Fibroblast of gingiva (primary cell): Measurements from ENCODE around the gene POLR1E.
"Not testable (repeated sequence)": the region's sequence is repeated elsewhere in the genome, so short reads cannot be mapped to it uniquely, and the experiment has no call there.

Source experiments
- DNase-seq: peaks from one replicate; pipeline ENCODE4 v3.0.0-alpha.2; 2011; ENCODE audit warnings: low read depth

Gene POLR1E

DNA sequence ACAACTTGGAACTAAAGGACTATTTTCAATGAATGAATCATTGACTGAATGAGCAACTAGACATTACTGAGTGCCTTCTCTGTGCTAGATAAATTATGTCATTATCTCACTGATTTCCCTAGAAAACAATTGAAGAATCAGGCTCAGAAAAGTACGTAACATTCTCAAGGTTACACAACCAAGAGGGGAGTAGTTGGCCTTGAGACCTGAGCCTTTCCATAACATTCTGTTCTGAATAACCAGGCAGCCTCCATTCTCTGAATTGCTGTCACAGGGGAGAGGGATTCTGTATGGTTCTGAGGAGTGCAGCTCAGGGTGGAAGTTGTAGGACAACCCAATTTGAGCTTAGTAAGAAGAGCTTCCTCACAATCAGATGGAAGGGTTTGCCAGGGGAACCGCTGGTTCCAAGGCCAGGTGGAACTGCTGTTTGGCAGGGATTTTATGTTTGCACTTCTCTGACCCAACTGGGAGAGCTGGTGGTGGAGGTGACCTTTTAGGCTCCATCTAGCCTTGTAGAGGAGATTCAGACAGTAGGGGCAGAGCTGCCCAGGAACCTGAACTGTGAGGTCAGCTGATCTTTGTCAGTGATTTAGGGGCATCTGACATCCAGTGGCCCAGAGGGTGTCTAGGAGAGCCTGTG, 16.3 kb downstream of the POLR1E start:
- DNase-seq = no peak

DNA sequence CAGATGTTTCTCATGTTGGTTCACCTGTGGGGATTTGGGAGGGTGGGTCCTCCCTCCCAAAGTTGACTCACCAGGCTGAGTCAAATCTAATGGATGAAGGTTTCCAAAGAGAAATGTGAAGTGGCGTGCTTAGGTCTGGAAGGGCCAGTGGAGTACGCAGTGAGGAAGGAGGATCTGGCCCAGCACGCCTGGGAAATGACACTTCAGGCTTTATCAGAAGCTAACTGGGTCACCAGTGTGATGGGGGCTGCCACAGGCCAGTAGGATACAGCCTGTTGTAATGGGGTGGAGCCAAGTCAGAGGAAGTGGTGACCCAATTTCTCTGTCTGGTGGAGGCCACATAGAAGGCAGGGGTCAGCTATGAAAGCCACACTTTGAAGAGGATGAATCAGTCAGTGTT, 18.0 kb downstream of the POLR1E start:
- no peak for DNase-seq

DNA sequence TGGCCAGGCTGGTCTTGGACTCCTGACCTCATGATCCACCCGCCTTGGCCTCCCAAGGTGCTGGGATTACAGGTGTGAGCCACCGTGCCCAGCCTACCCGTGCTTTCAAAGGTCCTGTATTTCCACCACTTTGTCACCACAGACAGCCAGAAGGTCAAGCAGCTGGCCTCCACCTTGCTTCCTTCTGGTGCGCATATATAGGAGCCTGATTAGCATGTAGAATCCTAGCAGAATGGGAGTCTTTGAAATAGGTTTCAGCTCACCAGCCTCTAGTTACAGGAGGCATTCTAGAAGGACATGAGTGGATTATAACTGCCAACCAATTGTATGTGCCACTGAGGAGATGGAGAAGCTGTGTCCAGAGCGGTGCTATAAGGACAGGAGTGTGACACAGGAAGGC, 18.9 kb downstream of the POLR1E start:
- DNase-seq = no peak

DNA sequence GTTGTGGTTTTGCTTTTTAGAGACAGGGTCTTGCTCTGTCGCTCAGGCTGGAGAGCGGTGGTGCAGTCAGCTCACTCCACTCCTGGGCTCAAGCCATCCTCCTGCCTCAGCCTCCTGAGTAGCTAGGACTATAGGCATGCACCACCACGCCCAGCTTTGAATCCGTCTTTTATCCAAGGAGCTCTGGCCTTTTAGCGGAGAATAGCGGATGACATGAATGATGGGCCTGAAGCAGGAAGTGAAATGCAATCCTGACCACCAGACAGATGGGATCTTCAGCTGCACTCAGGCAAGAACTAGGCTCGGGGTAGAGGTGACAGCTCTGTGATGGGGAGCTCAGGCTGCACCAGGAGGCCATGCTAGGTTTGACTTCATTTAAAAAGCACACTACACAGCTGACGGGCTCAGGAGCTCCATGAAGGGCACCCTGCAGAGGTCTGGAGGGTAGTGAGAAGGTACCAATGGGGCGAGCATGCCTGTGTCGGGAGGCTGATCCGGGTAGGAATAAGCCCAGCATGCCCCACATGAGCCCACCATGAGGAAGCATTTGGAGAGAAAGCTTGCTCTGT, 21.9 kb downstream of the POLR1E start:
- DNase-seq = no peak

DNA sequence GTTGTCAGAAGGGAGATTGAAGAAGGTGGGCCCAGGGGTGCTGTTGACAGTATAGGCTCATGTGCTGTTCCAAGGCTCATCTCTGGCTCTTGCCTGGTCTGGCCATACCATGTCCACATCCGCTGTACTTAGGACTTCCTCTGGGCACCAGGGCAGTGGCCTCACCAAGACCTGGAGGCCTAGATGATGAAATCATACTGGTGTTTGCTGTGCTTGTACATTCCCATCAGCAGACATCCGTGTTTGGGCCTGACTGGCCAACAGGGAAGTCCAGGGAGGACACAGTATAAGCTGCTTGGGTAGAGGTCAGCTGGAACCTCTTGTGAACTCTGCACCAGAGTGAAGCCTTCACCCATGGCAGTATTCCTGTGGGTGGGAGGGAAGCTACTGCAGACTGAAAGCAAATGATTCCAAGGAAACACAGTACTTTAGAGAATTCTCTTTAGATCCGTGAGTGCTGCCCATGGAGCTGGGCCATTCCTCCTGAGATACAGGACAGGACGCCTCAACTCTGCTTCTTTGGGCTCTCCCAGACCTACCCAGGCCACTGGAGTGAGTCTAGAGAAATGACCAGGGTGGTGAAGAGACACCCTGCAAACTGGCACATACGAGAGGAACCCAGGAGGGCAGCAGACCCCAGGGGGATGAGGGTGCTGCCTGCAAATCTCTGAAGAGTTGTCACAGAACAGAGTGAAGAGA, 22.5 kb downstream of the POLR1E start:
- DNase-seq = no peak

DNA sequence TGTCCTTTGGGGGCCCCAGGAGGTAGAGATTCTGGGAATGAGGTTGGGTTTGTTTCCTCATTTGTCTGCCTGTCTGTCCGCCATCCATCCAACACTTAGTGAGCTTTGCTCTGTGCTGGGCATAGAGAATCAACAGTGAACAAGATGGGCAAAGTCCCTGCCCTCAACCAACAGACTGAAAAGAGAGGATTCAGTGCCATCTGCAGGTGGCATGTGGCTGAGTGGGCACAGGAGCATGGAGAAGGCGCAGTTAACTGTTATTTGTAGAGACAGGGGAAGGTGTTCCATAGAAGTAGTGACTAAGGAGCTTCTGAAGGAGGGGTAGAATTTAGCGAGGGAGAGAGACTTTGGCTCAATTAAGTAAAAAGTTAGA, 23.1 kb downstream of the POLR1E start:
- no peak for DNase-seq

DNA sequence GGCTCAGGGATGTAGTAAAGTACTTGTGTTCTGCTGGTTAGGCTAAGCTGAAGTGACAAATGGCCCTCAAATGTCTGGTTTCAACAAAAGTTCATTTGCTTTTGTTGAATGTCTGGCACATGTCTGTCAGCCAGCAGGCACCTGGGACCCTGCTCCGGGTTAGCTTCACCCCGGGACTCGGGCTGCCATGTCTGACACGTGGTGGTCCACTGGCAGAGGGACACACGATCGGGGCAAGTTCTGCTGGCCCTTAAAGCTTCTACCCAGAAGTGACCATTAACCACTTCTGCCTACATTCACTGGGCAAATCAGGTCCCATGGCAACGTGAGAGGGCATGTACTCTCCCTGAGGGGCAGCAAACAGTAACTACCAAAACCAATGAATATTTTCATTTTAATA, 23.8 kb downstream of the POLR1E start:
- DNase-seq = no peak

DNA sequence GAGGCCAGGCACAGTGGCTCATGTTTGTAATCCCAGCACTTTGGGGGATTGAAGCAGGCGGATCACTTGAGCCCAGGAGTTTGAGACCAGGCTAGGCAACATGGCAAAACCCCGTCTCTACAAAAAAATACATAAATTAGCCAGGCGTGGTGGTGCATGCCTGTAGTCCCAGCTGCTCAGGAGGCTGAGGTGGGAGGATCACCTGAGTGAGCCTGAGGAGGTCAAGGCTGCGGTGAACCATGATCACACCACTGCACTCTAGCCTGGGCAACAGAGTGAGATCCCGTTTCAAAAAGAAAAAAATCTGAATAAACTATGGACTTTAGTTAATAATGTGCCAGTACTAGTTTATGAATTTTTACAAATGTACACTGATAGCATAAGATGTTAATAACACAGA, 24.3 kb downstream of the POLR1E start:
- DNase-seq = not testable (repeated sequence)

DNA sequence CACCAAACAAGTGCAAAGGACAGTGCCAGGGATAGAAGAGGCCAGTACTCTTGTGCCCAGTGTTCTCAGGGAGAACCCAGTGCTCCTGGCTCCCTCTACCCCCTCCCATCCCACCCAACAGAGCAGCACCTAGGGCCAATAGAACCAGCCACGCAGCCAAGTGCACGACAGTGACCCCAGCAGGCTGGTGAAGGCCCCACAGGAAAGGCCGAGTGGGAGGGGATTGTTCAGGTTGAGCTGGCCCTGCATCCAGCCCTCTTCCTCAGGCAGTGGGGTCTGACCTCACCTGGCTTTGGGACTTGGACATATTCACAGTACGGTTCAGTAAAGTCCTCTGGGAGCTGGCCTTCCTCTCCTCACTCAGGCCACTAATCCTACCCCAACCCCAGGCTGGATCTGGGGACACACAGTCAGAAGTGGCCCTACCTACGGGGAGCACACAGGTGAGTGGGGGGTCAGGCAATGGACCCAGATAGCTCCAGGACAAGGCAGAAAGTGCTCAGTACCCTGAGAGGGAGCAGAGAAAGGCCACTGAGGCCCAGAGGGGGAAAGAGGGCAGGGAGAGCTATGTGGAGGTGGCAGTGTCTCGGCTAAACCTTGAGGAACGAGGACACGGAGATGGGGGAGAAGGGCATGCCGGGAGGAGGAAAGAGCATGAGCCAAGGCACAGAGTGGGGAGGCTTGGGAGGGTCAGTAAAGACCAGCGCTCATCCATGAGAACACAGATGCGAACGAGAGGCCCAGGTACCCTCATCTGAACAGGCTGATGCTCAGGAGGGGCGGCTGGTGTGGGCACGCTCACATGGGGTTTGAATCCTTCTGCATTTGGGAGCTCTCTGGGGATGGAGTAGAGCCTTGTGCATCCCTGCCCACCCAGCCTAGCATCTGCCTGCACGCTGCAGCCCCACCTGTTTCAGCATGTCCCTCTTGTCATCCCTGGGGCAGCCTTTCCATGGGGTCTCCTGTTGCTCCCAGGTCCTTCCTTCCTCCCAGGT, 25.6 kb downstream of the POLR1E start:
- DNase-seq = no peak

DNA sequence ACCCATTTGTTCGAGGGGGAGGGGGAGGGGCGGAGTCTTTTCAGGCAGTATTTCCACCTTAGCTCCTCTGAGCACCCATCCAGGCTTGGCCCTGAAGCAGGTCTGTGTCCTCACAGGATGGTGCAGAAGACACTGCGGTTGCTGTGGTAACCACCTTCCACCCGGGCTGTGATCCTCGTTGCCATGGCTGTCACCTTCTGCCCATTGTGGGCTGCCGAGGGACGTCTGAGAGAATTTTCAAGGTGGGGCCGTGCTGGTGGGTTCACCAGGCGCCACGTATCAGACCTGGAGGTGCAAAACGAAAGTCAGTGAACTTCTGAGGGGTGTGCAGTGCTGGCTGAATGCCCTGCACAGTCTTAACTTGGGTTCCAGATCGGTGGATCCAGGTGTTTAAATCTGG, 26.7 kb downstream of the POLR1E start:
- DNase-seq = no peak

DNA sequence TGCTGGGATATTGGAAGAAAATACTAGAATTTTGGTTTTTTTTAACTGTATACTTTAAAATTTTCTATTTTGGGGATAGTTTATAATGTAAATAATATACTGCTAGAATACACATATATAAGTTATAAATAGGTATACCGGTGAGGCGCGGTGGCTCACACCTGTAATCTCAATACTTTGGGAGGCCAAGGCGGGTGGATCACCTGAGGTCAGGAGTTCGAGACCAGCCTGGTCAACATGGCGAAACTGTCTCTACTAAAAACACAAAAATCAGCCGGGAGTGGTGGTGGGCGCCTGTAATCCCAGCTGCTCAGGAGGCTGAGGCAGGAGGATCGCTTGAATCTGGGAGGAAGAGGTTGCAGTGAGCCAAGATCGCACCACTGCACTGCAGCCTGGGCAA, 28.7 kb downstream of the POLR1E start:
- DNase-seq = not testable (repeated sequence)

DNA sequence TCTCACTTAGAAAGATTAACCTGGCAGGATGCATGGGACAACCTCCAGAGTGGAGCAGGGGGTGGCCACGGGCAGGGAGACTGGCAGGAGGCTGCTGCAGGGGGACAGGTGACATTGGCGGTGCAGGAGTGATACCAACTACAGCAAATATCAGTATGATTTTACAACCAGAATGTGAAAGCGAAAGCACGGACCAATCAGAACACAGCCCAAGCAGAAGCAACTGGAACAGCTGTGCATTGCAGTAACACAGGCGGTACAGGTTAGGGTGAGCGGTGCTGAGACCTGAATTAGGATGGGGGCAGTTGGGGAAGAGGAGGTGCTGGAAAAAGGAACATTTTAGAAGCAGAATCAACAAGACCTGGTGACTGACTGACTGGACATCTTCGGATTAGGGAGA, 29.3 kb downstream of the POLR1E start:
- no peak for DNase-seq

DNA sequence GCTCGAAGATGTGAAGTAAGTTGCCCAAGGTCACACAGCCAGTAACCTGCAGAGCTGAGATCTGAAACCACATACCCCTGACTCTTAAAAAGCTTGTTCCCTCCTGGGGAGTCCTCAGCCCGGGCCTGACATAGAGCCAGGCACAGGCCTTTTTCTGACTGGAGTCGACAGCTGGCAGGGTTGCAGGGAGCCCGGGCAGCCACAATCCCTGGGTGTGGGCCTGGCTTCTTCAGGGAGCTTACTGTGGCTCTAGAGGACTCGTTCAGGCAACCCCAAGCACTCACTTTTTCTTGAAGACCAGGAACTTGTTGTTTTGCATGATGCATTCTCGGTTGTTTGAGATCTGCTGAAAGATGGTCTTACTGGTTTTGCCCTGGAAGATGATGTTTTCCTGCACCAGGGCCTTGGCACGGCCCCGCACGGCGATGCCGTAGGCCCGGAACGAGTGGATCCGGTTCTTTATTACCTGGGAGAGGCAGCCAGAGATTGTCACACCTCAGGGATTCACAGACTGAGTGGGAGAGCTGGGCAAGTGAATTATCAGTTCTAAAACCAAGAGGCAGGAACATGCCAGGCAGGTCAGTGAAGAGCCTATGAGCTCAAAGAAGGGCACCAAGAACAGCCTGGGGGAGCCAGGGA, 30.0 kb downstream of the POLR1E start:
- no peak for DNase-seq

DNA sequence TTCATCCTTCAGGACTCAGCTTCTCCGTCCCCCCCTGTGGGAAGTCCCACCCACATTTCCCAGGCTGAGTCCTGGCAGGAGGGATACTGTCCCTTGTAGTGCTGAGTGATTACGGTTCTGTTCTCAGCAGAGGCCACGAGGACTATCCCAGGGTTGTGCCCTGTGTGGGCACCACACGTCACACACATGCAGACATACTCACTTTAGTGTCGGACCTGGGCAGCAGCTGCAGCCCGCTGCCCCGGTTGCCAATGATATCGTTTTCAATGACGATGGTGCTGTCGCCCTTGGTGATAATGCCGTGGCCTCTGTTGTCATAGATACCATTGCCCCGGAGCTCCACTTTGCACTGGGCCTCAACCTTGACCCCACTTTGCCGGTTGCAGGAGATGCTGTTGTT, 32.2 kb downstream of the POLR1E start:
- DNase-seq = no peak

DNA sequence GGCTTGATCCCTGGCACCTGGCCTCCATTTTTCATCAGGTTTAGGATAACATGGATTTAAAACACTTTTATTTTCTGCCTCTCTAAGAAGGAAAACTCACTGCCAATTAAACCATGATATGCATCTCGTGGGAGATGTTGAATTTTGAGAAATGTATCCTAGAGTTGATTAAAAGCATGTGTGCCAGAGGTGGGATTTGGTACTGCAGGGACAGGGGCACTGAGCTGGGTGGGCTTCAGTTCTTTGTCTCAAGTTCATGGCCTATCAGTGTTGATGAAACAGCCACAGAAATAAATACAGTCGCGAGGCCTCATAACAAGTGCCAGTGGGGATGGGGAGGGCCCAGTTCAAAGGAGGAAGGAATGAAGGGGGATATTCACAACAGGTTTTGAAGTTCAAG, 34.9 kb downstream of the POLR1E start:
- DNase-seq = no peak

DNA sequence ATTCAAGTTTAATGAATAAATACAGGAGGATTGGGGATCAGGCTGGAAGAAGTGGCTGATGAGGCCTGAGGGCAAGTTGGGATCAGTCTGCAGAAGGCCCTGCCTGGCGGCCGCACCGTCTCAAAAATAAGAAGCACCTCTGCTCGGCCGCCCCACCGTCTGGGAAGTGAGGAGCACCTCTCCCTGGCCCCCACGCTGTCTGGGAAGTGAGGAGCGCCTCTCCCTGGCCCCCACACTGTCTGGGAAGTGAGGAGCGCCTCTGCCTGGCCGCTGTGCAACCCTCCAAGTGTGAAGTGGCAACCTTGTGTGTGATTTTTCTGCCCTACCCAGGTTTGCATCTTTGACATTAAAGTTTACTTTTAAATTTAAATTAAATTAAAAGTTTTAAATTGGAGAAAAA, 35.4 kb downstream of the POLR1E start:
- DNase-seq = no peak

DNA sequence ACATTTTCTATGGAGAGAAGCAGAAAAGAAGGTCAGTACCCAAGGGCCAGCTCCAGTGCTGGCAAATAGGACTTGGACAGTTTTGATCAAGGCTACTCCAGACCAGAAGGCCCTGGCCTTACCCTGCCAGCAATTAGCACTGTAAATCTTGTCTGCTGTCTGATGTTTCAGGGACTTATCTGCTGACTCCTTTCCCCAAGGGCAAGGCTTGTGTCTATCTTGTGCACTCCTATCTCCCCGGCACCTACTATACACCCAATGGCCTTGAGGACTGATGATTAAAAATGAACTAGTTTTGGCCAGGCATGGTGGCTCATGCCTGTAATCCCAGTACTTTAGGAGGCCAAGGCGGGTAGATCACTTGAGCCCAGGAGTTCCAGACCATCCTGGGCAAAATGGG, 37.2 kb downstream of the POLR1E start:
- no peak for DNase-seq

DNA sequence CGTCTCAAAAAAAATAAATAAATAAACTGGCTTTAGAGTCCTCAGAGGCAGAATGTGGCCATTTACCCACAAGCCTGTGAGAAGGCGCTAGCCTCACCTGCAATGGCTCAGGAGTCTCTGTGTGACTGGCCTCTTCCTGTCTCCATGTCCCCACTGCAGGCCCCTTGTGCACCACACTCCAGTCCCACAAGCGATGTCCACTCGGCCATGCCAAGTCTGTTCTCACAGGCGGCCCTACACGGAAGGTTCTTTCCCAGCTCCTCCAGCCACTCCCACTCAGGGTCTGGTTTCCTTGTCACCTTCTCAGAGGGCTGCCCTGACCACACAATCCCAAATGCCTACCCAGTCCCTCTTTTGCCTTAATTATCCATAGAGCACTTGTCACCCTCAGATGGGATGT, 38.2 kb downstream of the POLR1E start:
- no peak for DNase-seq

DNA sequence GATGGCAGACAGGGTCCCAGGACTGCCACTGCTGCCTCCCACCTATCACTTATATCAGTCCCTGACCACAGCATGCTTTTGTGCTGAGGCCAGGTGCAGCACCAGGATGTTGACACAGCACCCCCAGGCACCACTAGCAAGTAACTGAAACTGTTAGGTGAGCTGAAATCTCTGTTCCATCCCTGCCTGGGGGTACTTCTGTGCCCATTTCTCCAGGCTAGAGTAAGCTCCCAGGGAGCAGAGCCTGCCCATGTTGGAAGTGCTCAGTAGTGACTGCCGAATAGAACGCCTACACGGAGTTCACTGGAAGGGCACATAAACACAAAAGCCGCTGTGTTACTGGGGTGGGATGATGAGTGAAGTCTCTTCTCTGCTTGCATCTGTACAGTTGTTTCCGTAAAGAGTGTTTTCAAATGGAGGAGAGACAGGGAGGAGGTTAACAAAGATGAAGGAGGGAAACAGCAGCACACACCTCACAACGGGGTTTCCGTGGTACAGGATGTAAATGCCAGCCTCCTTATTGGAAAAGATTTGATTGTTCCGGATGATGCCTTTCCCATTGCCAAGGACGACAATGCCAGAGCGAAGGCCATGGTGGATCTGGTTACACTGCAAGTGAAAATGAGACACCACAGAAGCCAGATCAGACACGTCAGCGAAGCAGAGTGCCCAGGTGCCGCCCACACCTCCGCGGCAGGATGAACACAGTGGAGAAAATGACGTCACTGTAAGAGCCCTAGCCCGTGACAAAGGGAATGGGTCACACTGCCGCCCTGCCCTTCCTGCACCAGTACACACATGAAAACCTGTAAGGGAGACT, 43.1 kb downstream of the POLR1E start:
- no peak for DNase-seq

DNA sequence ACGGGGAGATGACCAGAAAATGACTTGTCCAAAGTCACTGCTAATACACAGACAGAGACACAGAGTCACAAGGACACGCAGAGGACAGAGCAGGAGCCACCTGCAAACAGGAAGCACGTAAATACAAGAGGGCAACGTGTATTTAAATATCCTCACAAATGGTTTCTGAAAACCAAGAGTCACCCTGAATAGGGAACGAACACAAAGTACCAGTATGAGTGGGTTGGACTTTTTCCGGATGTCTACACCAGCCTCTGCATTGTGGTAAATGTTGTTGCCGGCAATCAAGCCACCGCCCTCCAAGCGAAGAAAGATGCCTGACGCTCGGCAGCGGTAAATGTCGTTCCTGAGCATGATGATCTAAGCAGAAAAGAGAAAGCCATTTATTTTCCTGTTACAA, 46.0 kb downstream of the POLR1E start:
- DNase-seq = no peak

DNA sequence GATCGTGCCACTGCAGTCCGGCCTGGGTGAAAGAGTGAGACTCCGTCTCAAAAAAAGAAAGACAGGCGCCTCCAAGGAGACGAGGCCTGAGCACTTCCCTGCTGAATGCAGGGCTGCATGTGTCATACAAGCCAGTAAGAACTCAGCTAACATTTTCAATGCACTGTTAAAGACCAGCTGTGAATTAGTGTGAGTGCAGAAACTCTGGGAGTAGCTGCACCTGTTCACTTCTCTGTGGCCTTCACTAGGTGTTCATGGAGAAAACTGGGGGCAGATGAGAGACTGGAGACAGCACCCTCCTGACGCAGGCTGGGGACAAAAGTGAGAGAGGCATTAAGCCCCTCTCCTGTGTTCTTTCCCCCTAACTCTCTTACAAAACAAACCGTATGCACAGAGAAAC, 48.7 kb downstream of the POLR1E start:
- no peak for DNase-seq
